Transverse colon (tissue), 4 donors: ENCODE data around the gene CENPL.

Source experiments
- CTCF ChIP-seq, 5 experiments: fragments of 200-600 bp in 3 of 5; fragments of 450-650 bp in 2 of 5; sonication (generic) in 3 of 5; IDR thresholded peaks; 1 replicate in 2 of 5; 2 replicates in 3 of 5; pipeline ENCODE4 v1.5.1; 2016 to 2017; ENCODE audit warnings: antibody characterized with exemption in 5 of 5, inconsistent platforms in 3 of 5, mild to moderate bottlenecking in 2 of 5, moderate library complexity in 1 of 5
- POLR2A ChIP-seq: fragments of 450-650 bp; IDR thresholded peaks from one replicate; pipeline ENCODE4 v1.6.1; 2016; ENCODE audit warnings: antibody characterized with exemption, mild to moderate bottlenecking, moderate library complexity
- POLR2AphosphoS5 ChIP-seq, 3 donors: sonication (generic); formaldehyde crosslinking; IDR thresholded peaks; one replicate each; pipeline ENCODE4 v1.6.1; 2016; ENCODE audit warnings: antibody characterized with exemption in 3 of 3

- TF ChIP-seq CTCF (IDR thresholded peaks at IDR 0.05), result no peak
- TF ChIP-seq POLR2A, result no peak
- TF ChIP-seq POLR2AphosphoS5 (IDR thresholded peaks at IDR 0.05), result no peak
Observed at GRCh38 chr1:173779936-173780335, 44.7 kb downstream of the CENPL start.
